PFSK-1 (cell line): ENCODE measurements around the gene NAALADL2.

Experiments used
- POLR2AphosphoS5 ChIP-seq: IDR thresholded peaks from 2 replicates; pipeline ENCODE4 v1.6.1; 2012; ENCODE audit warnings: low read depth, mild to moderate bottlenecking, control low read depth, low read length, moderate library complexity
- REST ChIP-seq, 2 experiments: IDR thresholded peaks; 2 replicates each; pipeline versions ENCODE4 v1.6.1 to v1.8.0; 2011 to 2012; ENCODE audit warnings: low read depth in 2 of 2, low read length in 2 of 2, control low read depth in 1 of 2, inconsistent platforms in 1 of 2, mild to moderate bottlenecking in 1 of 2, moderate library complexity in 1 of 2; ENCODE audit not compliant: insufficient read depth in 1 of 2
- SIN3A ChIP-seq: IDR thresholded peaks from 2 replicates; pipeline ENCODE4 v1.6.1; 2012; ENCODE audit warnings: mild to moderate bottlenecking, low read length, moderate library complexity, borderline replicate concordance; ENCODE audit not compliant: insufficient read depth

- TF ChIP-seq REST (IDR thresholded peaks at IDR 0.05; ENCODE audit: insufficient read depth in 1 of 2, low read depth in 2 of 2, low read length in 2 of 2) = no peak
- no peak for TF ChIP-seq POLR2AphosphoS5
- TF ChIP-seq SIN3A = no peak
These were observed 484.8 kb downstream of the NAALADL2 start for GRCh38 chr3:175343946-175344345.
